Kidney (tissue), 14 donors: ENCODE measurements around the gene TEX44. TPM values are rescaled to one million over a fixed set of nuclear protein-coding genes. Genes with fewer than 3 reads are reported as not detected.

Source experiments
- DNase-seq, 5 donors: peaks; one replicate each; pipeline ENCODE4 v3.0.0-alpha.2; 2013 to 2020
- FAIRE-seq: peaks from 2 replicates; lab custom pipeline; 2012; peaks lifted over from hg19 to GRCh38; lab: Jason Lieb, UNC
- H3K27ac ChIP-seq, 2 donors: one replicate each; pipeline ENCODE4 v1.7.0; 2013; ENCODE audit warnings: low read depth in 2 of 2, low read length in 2 of 2, inconsistent platforms in 1 of 2
- H3K27me3 ChIP-seq: one replicate; pipeline ENCODE4 v1.7.1; 2013; ENCODE audit warnings: low read length, inconsistent platforms; ENCODE audit not compliant: control insufficient read depth, insufficient read depth
- H3K36me3 ChIP-seq, 3 donors: one replicate each; pipeline versions ENCODE4 v1.7.0 to v1.7.1; 2013; ENCODE audit warnings: low read length in 3 of 3, control low read depth in 1 of 3, inconsistent platforms in 1 of 3; ENCODE audit not compliant: insufficient read depth in 3 of 3, control insufficient read depth in 2 of 3
- H3K4me1 ChIP-seq, 3 donors: one replicate each; pipeline versions ENCODE4 v1.7.0 to v1.7.1; 2013; ENCODE audit warnings: low read length in 3 of 3, inconsistent platforms in 1 of 3, low read depth in 1 of 3; ENCODE audit not compliant: control insufficient read depth in 2 of 3, insufficient read depth in 2 of 3
- H3K4me3 ChIP-seq, 3 donors: one replicate each; pipeline versions ENCODE4 v1.7.0 to v1.8.1; 2013; ENCODE audit warnings: low read length in 3 of 3, control low read depth in 1 of 3, inconsistent platforms in 1 of 3
- H3K9ac ChIP-seq, 3 donors: one replicate each; pipeline versions ENCODE4 v1.7.0 to v1.7.1; 2013; ENCODE audit warnings: low read length in 3 of 3, control low read depth in 1 of 3, inconsistent platforms in 1 of 3
- H3K9me3 ChIP-seq, 3 donors: one replicate each; pipeline versions ENCODE4 v1.7.0 to v1.7.1; 2013; ENCODE audit warnings: low read length in 3 of 3, control low read depth in 1 of 3, inconsistent platforms in 1 of 3; ENCODE audit not compliant: control insufficient read depth in 2 of 3, insufficient read depth in 1 of 3
- intact Hi-C: fragments of 100-400 bp; cut with DNase I; formaldehyde crosslinking; loops from one replicate; pipeline ENCODE4 v1.11.1; 2022
- polyA plus RNA-seq: library from polyadenylated mRNA; stranded (reverse); fragments of 350-450 nt; fragmentation: Illumina TruSeq; extraction: RNeasy Lipid Tissue Mini Kit (QIAGEN cat#74804); gene quantifications from one replicate; pipeline ENCODE4 v1.2.3, GENCODE V29; 2014; ENCODE audit warnings: low read depth, low replicate concordance; ENCODE audit not compliant: insufficient read depth
- total RNA-seq: library from RNA; stranded (reverse); fragmentation: NEBNext Ultra II Directional; extraction: Animal tissue kit (Norgen Biotek cat#: 25700); gene quantifications from one replicate; pipeline ENCODE4 v1.2.1, GENCODE V29; 2021
- TF ChIP-seq, protein P1 (sequence below): IDR thresholded peaks from 3 replicates; pipeline ENCODE4 v1.5.1; 2012; ENCODE audit warnings: mild to moderate bottlenecking, moderate library complexity, borderline replicate concordance; ENCODE audit not compliant: insufficient read depth; ENCODE audit errors: extremely low read depth
- donor health status: control.
- donor health status: control.
- donor health status: control.
- donor health status: control.
- donor health status: control.
- donor health status: DM: yes; HTN: yes; CAD: no.
- donor health status: Normal renal cell carcinoma (clear cell type).

The TEX44 gene
- total and polyA plus RNA-seq, 2 donors from 2014 or later, result not detected

DNA sequence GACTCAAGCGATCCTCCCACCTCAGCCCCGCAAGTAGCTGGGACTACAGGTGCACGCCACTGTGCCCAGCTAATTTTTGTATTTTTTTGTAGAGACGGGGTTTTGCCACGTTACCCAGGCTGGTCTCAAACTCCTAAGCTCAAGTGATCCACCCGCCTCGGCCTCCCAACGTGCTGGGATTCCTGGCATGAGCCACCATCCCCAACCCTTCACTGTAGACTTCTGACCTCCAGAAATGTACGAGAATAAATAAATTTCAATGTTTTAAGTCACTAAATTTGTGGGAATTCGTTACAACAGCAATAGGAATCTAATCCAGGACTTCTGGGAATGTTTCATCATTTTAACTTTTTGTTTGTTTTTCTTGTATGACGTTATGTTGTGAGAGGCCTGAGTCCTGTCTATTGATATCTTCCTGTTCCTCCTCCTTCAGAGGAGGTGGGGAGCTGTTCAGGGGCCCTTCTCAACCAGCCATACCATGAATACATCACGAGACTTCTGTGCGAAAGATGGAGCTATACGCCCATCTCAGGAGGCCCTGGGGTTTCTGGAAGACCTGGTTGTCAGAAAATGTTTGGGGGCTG lies 40.0 kb downstream of the TEX44 start:
- Histone ChIP-seq H3K9me3 (no peaks in the 10 kb centered on the region), H3K36me3 (no peaks in the 10 kb centered on the region), H3K4me3 (no peak overlapping the region), H3K27ac (no peak overlapping the region), H3K27me3 (no peaks in the 10 kb centered on the region), H3K4me1 (peaks cover 2 to 3% (median 3%) of the 10 kb centered on the region in 3 donors), H3K9ac (no peak overlapping the region)
- intact Hi-C loops, result no loop called here
- FAIRE-seq, result no peak
- TF ChIP-seq, protein P1, sequence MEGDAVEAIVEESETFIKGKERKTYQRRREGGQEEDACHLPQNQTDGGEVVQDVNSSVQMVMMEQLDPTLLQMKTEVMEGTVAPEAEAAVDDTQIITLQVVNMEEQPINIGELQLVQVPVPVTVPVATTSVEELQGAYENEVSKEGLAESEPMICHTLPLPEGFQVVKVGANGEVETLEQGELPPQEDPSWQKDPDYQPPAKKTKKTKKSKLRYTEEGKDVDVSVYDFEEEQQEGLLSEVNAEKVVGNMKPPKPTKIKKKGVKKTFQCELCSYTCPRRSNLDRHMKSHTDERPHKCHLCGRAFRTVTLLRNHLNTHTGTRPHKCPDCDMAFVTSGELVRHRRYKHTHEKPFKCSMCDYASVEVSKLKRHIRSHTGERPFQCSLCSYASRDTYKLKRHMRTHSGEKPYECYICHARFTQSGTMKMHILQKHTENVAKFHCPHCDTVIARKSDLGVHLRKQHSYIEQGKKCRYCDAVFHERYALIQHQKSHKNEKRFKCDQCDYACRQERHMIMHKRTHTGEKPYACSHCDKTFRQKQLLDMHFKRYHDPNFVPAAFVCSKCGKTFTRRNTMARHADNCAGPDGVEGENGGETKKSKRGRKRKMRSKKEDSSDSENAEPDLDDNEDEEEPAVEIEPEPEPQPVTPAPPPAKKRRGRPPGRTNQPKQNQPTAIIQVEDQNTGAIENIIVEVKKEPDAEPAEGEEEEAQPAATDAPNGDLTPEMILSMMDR, result no peak
- no peak for DNase-seq

DNA sequence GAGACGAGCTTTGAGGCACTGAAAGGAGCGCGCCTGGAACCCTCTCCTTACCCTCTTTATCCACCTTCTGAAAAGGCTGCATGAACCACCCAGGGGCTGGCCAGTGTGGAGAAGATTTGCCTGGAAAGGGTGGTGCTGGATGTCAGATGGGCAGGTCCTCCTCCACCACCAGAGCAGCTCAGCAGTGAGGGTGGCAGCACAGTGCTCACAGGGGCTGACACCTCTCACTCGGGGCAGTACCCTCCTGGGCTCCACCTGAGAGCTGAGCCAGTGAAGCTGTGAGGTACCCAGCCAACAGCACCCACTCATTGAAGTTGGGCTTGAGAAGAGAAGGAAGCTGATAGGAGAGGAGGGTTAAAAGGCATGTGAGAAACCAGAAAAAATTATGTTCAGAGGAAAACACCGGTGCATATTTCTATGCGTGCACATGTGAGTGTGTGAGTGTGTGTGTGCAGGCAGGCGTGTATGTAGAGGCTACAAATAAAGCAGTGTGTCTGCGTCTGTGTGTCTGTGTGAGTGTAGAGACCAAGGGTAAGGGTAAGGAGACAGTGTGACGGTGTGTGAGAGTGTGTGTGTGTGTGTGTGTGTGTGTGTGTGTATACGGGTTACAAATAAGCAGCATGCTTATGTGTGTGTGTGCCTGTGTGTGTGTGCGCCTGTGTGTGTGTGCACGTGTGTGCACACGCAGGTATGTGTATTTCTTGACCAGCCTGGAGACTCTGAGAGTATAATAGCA lies 40.7 kb downstream of the TEX44 start:
- Histone ChIP-seq H3K9ac (no peak overlapping the region), H3K4me3 (no peak overlapping the region), H3K4me1 (peaks cover 0 to 3% (median 0%) of the 10 kb centered on the region in 3 donors), H3K36me3 (no peaks in the 10 kb centered on the region), H3K9me3 (no peaks in the 10 kb centered on the region), H3K27me3 (no peaks in the 10 kb centered on the region), H3K27ac (no peak overlapping the region)
- FAIRE-seq (no peak), DNase-seq (no peak)
- TF ChIP-seq, protein P1, result no peak
- intact Hi-C loops, result no loop called here

DNA sequence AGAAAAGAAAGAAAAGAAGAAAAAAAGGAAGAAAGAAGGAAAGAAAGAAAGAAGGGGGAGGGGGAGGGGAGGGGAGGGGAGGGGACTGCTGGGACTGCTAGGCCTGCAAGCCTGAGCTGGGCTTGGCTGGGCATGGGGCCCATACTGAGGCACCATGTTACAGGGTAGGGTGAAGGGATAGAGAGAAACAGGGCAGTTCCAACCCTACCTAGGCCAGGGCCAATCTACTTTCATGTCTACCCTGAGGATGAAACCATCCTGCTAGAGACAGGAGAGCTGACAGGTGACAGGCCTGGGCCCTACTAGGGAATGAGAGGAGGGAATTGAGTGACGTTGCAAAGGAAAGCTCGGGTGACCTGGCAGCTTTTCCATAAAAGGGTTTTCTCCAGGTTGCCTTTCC lies 41.7 kb downstream of the TEX44 start:
- FAIRE-seq (no peak), DNase-seq (no peak)
- H3K36me3 ChIP-seq, result no peaks in the 10 kb centered on the region
- H3K9me3 ChIP-seq, result no peaks in the 10 kb centered on the region
- intact Hi-C loops, result no loop called here
- no peak overlapping the region for H3K9ac ChIP-seq
- no peaks in the 10 kb centered on the region for H3K27me3 ChIP-seq
- TF ChIP-seq, protein P1, result no peak
- H3K27ac ChIP-seq, result no peak overlapping the region
- H3K4me1 ChIP-seq, result peaks cover 0 to 3% (median 0%) of the 10 kb centered on the region in 3 donors
- no peak overlapping the region for H3K4me3 ChIP-seq
